Measurements from ENCODE around the gene TM6SF1. TPM values are rescaled to one million over a fixed set of nuclear protein-coding genes. Genes with fewer than 3 reads are reported as not detected.

TM6SF1 gene
- total and polyA plus RNA-seq, 2 of the 8 experiments (the other 6 are each of a cell fraction or from before 2014, with no cell fraction given), result 0.74 to 1.0 TPM

GRCh38 chr15:83098079-83098478, 9.4 kb upstream of the TM6SF1 start:
- no peaks in the 10 kb centered on the region for H3K79me1 ChIP-seq (ENCODE audit: low read depth, low read length)
- H3K4me2 ChIP-seq (ENCODE audit: insufficient read depth in 1 of 2, low read depth in 2 of 2, low read length in 2 of 2), result no peak overlapping the region
- H2AFZ ChIP-seq (ENCODE audit: low read length), result no peak overlapping the region
- H4K8ac ChIP-seq (ENCODE audit: extremely low read depth, insufficient read depth, low read length), result no peak overlapping the region
- H3K9me3 ChIP-seq (ENCODE audit: insufficient read depth in 2 of 2, low read depth in 1 of 2, low read length in 1 of 2), result no peaks in the 10 kb centered on the region
- no peak overlapping the region for H2BK120ac ChIP-seq (replicated peaks; ENCODE audit: low read depth, low read length)
- H4K20me1 ChIP-seq (replicated peaks in 1 of 2; ENCODE audit: control insufficient read depth in 1 of 2, insufficient read depth in 2 of 2, low read length in 2 of 2), result no peaks in the 10 kb centered on the region
- H2BK15ac ChIP-seq (ENCODE audit: low read length), result no peak overlapping the region
- H3K27me3 ChIP-seq (replicated peaks in 1 of 4; ENCODE audit: control insufficient read depth in 3 of 4, extremely low read depth in 1 of 4, insufficient read depth in 3 of 4, low read length in 3 of 4), result no peaks in the 10 kb centered on the region
- no peak overlapping the region for H2AK5ac ChIP-seq (ENCODE audit: low read depth, low read length)
- no peak overlapping the region for H3K4me3 ChIP-seq (ENCODE audit: extremely low read depth in 1 of 4, insufficient read depth in 2 of 4, low read depth in 3 of 4, low read length in 4 of 4)
- H2BK12ac ChIP-seq (ENCODE audit: low read depth, low read length), result no peak overlapping the region
- no peak overlapping the region for H2BK5ac ChIP-seq (ENCODE audit: low read depth, low read length)
- H3K4ac ChIP-seq (replicated peaks; ENCODE audit: insufficient read length, low read depth, low read length), result no peak overlapping the region
- H3K56ac ChIP-seq (replicated peaks; ENCODE audit: insufficient read length, low read depth, low read length), result no peak overlapping the region
- no peak overlapping the region for H3K18ac ChIP-seq (ENCODE audit: extremely low read depth, low read length)
- TF ChIP-seq CHD2 (IDR thresholded peaks at IDR 0.05; ENCODE audit: low read length), result no peak
- TF ChIP-seq KDM1A (IDR thresholded peaks at IDR 0.05; ENCODE audit: borderline replicate concordance, low read length), result no peak
- TF ChIP-seq E2F6 (IDR thresholded peaks at IDR 0.05), result no peak
- no peak for TF ChIP-seq USF2 (IDR thresholded peaks at IDR 0.05; ENCODE audit: low read length)
- H3K9ac ChIP-seq (replicated peaks in 1 of 4; ENCODE audit: extremely low read depth in 1 of 4, low read depth in 3 of 4, low read length in 3 of 4), result no peak overlapping the region
- DNase-seq (ENCODE audit: low read depth in 1 of 2, low spot score in 2 of 2), result no peak
- CTCF ChIA-PET (ENCODE audit: partially characterized antibody), result no interaction called here
- H4K91ac ChIP-seq (replicated peaks; ENCODE audit: insufficient read length, low read length), result no peak overlapping the region
- no peaks in the 10 kb centered on the region for H3K36me3 ChIP-seq (ENCODE audit: control insufficient read depth in 2 of 4, insufficient read depth in 4 of 4, low read length in 3 of 4)
- POLR2A ChIA-PET (ENCODE audit: partially characterized antibody), result no interaction called here
- H3K23me2 ChIP-seq (ENCODE audit: low read depth, low read length), result no peaks in the 10 kb centered on the region
- H3K23ac ChIP-seq (ENCODE audit: insufficient read length), result no peak overlapping the region
- no peak overlapping the region for H3K27ac ChIP-seq (ENCODE audit: low read depth, low read length)
- FAIRE-seq, result no peak
- no peaks in the 10 kb centered on the region for H3K79me2 ChIP-seq (ENCODE audit: control insufficient read depth in 1 of 2, insufficient read depth in 2 of 2, low read length in 2 of 2)
- H3K14ac ChIP-seq (ENCODE audit: insufficient read length), result no peak overlapping the region
- H2BK20ac ChIP-seq (ENCODE audit: low read length), result no peak overlapping the region
- H3K4me1 ChIP-seq (replicated peaks in 1 of 4; ENCODE audit: control insufficient read depth in 3 of 4, insufficient read depth in 4 of 4, low read length in 3 of 4), result no peaks in the 10 kb centered on the region
- H4K5ac ChIP-seq (ENCODE audit: insufficient read length, low read depth, low read length), result no peak overlapping the region

All from H1 (cell line).